ENCODE measurements around the gene EZH2. TPM values are rescaled to one million over a fixed set of nuclear protein-coding genes. Genes with fewer than 3 reads are reported as not detected.

The EZH2 gene
- total RNA-seq, 1 donor from 2014 or later: 105 TPM

DNA sequence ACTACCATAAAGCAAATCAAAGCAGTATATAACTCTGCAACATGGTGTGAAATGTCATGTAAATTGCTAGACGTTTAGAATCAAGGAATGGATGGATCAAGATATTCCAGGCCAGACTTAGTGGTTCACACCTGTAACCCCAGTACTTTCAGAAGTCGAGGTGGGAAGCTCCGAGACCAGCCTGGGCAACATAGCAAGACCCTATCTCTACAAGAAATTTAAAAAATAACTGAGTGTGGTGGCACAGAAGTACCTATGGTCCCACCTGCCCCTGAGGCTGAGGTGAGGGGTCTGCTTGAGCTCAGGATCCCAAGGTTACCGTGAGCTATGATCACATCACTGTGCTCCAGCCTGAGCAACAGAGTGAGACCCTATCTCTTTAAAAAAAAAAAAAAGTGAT lies 2.8 kb upstream of the EZH2 start:
- H3K27me3 Mint-ChIP-seq (ENCODE audit: low read depth): peaks cover 3% of the 10 kb centered on the region
- peaks cover 3% of the 10 kb centered on the region for H3K36me3 Mint-ChIP-seq (ENCODE audit: low read depth)
- TF ChIP-seq, protein P1, sequence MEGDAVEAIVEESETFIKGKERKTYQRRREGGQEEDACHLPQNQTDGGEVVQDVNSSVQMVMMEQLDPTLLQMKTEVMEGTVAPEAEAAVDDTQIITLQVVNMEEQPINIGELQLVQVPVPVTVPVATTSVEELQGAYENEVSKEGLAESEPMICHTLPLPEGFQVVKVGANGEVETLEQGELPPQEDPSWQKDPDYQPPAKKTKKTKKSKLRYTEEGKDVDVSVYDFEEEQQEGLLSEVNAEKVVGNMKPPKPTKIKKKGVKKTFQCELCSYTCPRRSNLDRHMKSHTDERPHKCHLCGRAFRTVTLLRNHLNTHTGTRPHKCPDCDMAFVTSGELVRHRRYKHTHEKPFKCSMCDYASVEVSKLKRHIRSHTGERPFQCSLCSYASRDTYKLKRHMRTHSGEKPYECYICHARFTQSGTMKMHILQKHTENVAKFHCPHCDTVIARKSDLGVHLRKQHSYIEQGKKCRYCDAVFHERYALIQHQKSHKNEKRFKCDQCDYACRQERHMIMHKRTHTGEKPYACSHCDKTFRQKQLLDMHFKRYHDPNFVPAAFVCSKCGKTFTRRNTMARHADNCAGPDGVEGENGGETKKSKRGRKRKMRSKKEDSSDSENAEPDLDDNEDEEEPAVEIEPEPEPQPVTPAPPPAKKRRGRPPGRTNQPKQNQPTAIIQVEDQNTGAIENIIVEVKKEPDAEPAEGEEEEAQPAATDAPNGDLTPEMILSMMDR (conservative IDR thresholded peaks at IDR 0.05): no peak
- H3K4me3 Mint-ChIP-seq: peak overlapping the region; percentile 87
- peaks cover 11% of the 10 kb centered on the region for H3K4me1 Mint-ChIP-seq
- H3K9me3 Mint-ChIP-seq: peaks cover 2% of the 10 kb centered on the region
- no peak for DNase-seq (ENCODE audit: low read depth, low spot score)
- no peak overlapping the region for H3K27ac Mint-ChIP-seq (ENCODE audit: unreplicated experiment)

DNA sequence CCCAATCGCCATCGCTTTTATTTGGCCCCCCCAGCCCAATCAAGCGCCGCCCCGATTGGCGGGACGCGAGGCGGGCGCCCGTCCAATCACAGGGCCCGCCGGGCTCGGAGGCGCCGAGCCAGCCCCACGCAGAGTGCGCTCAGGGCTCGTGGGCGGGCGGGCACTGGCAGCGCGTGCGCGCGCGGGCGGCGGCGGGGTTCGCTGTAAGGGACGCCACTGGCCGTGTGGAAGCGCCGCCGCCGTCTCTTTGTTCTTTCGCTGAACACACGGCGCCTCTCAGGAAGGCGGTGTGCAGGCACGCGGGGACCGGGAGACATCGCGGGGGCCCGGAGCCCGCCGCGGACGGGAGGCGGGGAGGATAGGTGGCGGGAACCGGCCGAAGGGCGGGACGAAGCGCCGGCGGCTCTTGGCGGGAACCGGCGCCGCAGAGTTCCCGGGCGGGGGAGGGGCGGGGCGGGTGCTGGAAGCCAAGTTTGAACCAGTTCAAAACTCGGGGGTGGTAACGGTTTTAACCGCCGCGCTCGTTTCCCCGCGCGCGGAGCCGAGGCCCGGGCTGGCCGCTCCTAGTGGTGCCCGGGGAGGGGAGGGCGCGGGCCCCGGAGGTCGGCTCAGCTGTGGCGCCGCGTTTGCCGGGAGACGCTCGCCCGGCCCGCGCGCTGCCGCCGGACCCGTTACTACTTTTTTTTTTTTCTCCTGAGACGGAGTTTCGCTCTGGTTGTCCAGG lies 370 bp upstream of the EZH2 start:
- peaks cover 3% of the 10 kb centered on the region for H3K36me3 Mint-ChIP-seq (ENCODE audit: low read depth)
- TF ChIP-seq, protein P1 (conservative IDR thresholded peaks at IDR 0.05): no peak
- H3K4me3 Mint-ChIP-seq: peak overlapping the region; percentile 91
- peaks cover 3% of the 10 kb centered on the region for H3K27me3 Mint-ChIP-seq (ENCODE audit: low read depth)
- peaks cover 2% of the 10 kb centered on the region for H3K9me3 Mint-ChIP-seq
- H3K27ac Mint-ChIP-seq (ENCODE audit: unreplicated experiment): peak overlapping the region; percentile 89
- H3K4me1 Mint-ChIP-seq: peaks cover 28% of the 10 kb centered on the region
- DNase-seq (ENCODE audit: low read depth, low spot score): peak; percentile 88

DNA sequence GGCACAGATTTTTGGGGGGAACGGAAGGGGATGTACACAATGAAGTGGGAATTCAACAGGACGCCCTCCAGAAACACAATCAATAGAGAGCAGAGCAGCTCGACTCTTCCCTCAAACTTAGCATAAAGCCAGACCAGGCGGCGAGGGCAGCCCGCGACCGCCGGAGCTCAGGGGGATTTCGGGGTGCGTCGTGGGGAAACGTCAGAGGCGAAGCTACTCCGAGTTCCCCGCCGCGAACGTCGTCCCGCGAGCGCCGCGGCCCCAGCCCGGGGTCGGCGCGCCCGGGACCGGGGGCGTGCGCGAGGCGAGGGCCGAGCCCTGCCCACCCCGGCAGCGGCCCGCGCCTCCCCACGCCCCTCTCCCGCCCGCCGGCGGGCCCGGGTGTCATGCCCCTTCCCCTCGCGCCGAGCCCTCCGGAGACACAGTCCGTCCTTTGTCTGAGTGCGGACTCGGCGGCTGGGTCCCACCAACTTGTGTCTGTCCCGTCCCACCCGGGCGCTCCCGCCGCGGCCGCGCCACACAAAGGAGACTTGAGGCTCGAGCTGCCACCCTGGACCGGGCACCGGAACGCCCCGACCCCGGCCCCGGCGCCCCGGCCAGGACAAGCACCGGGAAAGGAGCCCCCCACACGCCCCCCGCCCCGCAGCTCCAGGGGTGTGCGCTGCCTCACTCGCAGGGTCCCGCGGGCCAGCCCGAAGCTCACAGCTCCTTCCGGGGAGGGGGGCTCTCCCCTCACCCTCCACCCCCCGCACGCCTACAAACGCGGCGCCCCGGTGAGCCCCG lies 634 bp downstream of the EZH2 start:
- Mint-ChIP-seq H3K9me3 (peaks cover 2% of the 10 kb centered on the region), H3K4me1 (peaks cover 28% of the 10 kb centered on the region), H3K27me3 (ENCODE audit: low read depth) (peaks cover 3% of the 10 kb centered on the region), H3K27ac (ENCODE audit: unreplicated experiment) (peak overlapping the region; percentile 88), H3K36me3 (ENCODE audit: low read depth) (peaks cover 3% of the 10 kb centered on the region), H3K4me3 (peak overlapping the region; percentile 100)
- TF ChIP-seq, protein P1 (conservative IDR thresholded peaks at IDR 0.05): no peak
- peak; percentile 51 for DNase-seq (ENCODE audit: low read depth, low spot score)

DNA sequence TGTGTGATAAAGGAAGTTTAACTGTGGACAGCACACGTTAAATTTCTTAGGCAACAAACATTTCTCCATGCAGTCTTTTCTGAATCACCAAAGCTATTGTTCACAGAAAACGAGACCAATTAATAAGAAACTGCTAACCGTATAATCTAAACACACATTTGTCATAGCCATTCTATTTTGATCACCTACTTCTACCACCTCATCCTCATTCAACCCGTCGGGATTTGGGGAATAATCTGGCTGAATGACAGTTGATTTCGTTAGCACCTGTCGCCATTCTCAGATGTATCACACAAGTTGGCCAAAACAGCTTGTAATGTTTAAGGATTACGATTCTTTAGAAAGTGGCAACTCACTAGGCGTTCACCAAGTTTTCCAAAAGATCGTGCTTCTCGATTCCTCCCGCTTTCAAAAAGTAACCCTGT lies 1.2 kb downstream of the EZH2 start:
- Mint-ChIP-seq H3K36me3 (ENCODE audit: low read depth) (peaks cover 3% of the 10 kb centered on the region), H3K27me3 (ENCODE audit: low read depth) (peaks cover 3% of the 10 kb centered on the region), H3K4me1 (peaks cover 32% of the 10 kb centered on the region), H3K4me3 (peak overlapping the region; percentile 100), H3K9me3 (peaks cover 2% of the 10 kb centered on the region), H3K27ac (ENCODE audit: unreplicated experiment) (peak overlapping the region; percentile 88)
- TF ChIP-seq, protein P1 (conservative IDR thresholded peaks at IDR 0.05): no peak
- no peak for DNase-seq (ENCODE audit: low read depth, low spot score)

DNA sequence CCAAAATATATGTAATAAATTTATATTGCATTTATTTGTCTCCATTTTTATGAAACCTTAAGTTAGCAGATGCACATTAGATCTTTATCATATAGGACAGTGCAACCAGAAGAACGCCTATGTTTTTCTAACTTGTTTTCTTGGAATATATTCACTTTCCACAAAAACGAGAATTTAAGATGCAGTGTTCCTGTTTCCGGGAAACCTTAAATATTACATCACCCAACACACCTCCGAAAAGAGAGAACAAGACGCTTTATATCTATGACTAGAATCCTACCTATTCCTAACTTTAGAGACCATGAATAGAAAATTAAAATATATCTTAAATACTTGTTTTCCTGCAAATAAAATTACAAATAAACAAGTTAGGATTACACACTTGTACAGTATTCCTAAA lies 1.9 kb downstream of the EZH2 start:
- H3K4me1 Mint-ChIP-seq: peaks cover 37% of the 10 kb centered on the region

More for the DNA sequence above, 1.9 kb downstream of the EZH2 start:
- Mint-ChIP-seq H3K27ac (ENCODE audit: unreplicated experiment) (no peak overlapping the region), H3K4me3 (peak overlapping the region; percentile 100), H3K36me3 (ENCODE audit: low read depth) (peaks cover 3% of the 10 kb centered on the region), H3K27me3 (ENCODE audit: low read depth) (peaks cover 3% of the 10 kb centered on the region), H3K9me3 (peaks cover 2% of the 10 kb centered on the region)
- DNase-seq (ENCODE audit: low read depth, low spot score): no peak
- TF ChIP-seq, protein P1 (conservative IDR thresholded peaks at IDR 0.05): no peak
